Measurements from ENCODE around the gene PHF3. TPM values are rescaled to one million over a fixed set of nuclear protein-coding genes. Genes with fewer than 3 reads are reported as not detected.

The PHF3 gene
- total and polyA plus RNA-seq, 4 donors: 27.1 to 90.7 (median 63.4) TPM

GRCh38 chr6:63672582-63673129 is 37.1 kb downstream of the PHF3 start:
- DNase-seq (ENCODE audit: low read depth in 4 of 6, low spot score in 6 of 6): no peak

GRCh38 chr6:63673692-63674091 is 38.1 kb downstream of the PHF3 start:
- Histone ChIP-seq H3K27me3 (ENCODE audit: control insufficient read depth, insufficient read depth, low read length) (no peaks in the 10 kb centered on the region), H3K36me3 (ENCODE audit: control insufficient read depth, insufficient read depth, low read length) (no peaks in the 10 kb centered on the region), H3K27ac (ENCODE audit: low read depth, low read length) (no peak overlapping the region), H3K4me1 (ENCODE audit: control insufficient read depth, insufficient read depth, low read length) (no peaks in the 10 kb centered on the region), H3K4me3 (ENCODE audit: low read depth, low read length) (no peak overlapping the region), H3K9me3 (ENCODE audit: control insufficient read depth, insufficient read depth, low read length) (no peaks in the 10 kb centered on the region)
- WGBS (ENCODE audit: insufficient coverage): no CpG with 5 or more reads among the region's 2 CpGs
- no peak for DNase-seq (ENCODE audit: low read depth in 4 of 6, low spot score in 6 of 6)

More at GRCh38 chr6:63672582-63673129, 37.1 kb downstream of the PHF3 start:
- Histone ChIP-seq H3K27ac (ENCODE audit: low read depth, low read length) (no peak overlapping the region), H3K9me3 (ENCODE audit: control insufficient read depth, insufficient read depth, low read length) (no peaks in the 10 kb centered on the region), H3K27me3 (ENCODE audit: control insufficient read depth, insufficient read depth, low read length) (no peaks in the 10 kb centered on the region), H3K36me3 (ENCODE audit: control insufficient read depth, insufficient read depth, low read length) (no peaks in the 10 kb centered on the region), H3K4me1 (ENCODE audit: control insufficient read depth, insufficient read depth, low read length) (no peaks in the 10 kb centered on the region), H3K4me3 (ENCODE audit: low read depth, low read length) (no peak overlapping the region)
- 100% methylated on average over 1 of the region's 3 CpGs for WGBS (ENCODE audit: insufficient coverage)

GRCh38 chr6:63674635-63675034 is 39.0 kb downstream of the PHF3 start:
- Histone ChIP-seq H3K9me3 (ENCODE audit: control insufficient read depth, insufficient read depth, low read length) (no peaks in the 10 kb centered on the region), H3K27me3 (ENCODE audit: control insufficient read depth, insufficient read depth, low read length) (no peaks in the 10 kb centered on the region), H3K4me3 (ENCODE audit: low read depth, low read length) (no peak overlapping the region), H3K36me3 (ENCODE audit: control insufficient read depth, insufficient read depth, low read length) (no peaks in the 10 kb centered on the region), H3K4me1 (ENCODE audit: control insufficient read depth, insufficient read depth, low read length) (no peaks in the 10 kb centered on the region), H3K27ac (ENCODE audit: low read depth, low read length) (no peak overlapping the region)
- WGBS (ENCODE audit: insufficient coverage): no CpG with 5 or more reads among the region's 3 CpGs
- no peak for DNase-seq (ENCODE audit: low read depth in 4 of 6, low spot score in 6 of 6)

GRCh38 chr6:63675138-63675537 is 39.5 kb downstream of the PHF3 start:
- Histone ChIP-seq H3K27ac (ENCODE audit: low read depth, low read length) (no peak overlapping the region), H3K4me1 (ENCODE audit: control insufficient read depth, insufficient read depth, low read length) (no peaks in the 10 kb centered on the region), H3K4me3 (ENCODE audit: low read depth, low read length) (no peak overlapping the region), H3K9me3 (ENCODE audit: control insufficient read depth, insufficient read depth, low read length) (no peaks in the 10 kb centered on the region), H3K36me3 (ENCODE audit: control insufficient read depth, insufficient read depth, low read length) (no peaks in the 10 kb centered on the region), H3K27me3 (ENCODE audit: control insufficient read depth, insufficient read depth, low read length) (no peaks in the 10 kb centered on the region)
- no CpG with 5 or more reads among the region's 1 CpG for WGBS (ENCODE audit: insufficient coverage)
- DNase-seq (ENCODE audit: low read depth in 4 of 6, low spot score in 6 of 6): no peak

GRCh38 chr6:63676412-63677114 is 41.0 kb downstream of the PHF3 start:
- no peaks in the 10 kb centered on the region for H3K9me3 ChIP-seq (ENCODE audit: control insufficient read depth, insufficient read depth, low read length)
- 94% methylated on average over 3 of the region's 3 CpGs for WGBS (ENCODE audit: insufficient coverage)
- H3K27ac ChIP-seq (ENCODE audit: low read depth, low read length): no peak overlapping the region
- H3K4me3 ChIP-seq (ENCODE audit: low read depth, low read length): no peak overlapping the region
- H3K36me3 ChIP-seq (ENCODE audit: control insufficient read depth, insufficient read depth, low read length): no peaks in the 10 kb centered on the region
- no peak for DNase-seq (ENCODE audit: low read depth in 4 of 6, low spot score in 6 of 6)
- H3K27me3 ChIP-seq (ENCODE audit: control insufficient read depth, insufficient read depth, low read length): no peaks in the 10 kb centered on the region
- no peaks in the 10 kb centered on the region for H3K4me1 ChIP-seq (ENCODE audit: control insufficient read depth, insufficient read depth, low read length)

GRCh38 chr6:63677282-63677681 is 41.7 kb downstream of the PHF3 start:
- no peaks in the 10 kb centered on the region for H3K27me3 ChIP-seq (ENCODE audit: control insufficient read depth, insufficient read depth, low read length)
- H3K27ac ChIP-seq (ENCODE audit: low read depth, low read length): no peak overlapping the region
- no peak overlapping the region for H3K4me3 ChIP-seq (ENCODE audit: low read depth, low read length)
- WGBS (ENCODE audit: insufficient coverage): no CpG with 5 or more reads among the region's 1 CpG
- H3K9me3 ChIP-seq (ENCODE audit: control insufficient read depth, insufficient read depth, low read length): no peaks in the 10 kb centered on the region
- H3K36me3 ChIP-seq (ENCODE audit: control insufficient read depth, insufficient read depth, low read length): no peaks in the 10 kb centered on the region
- DNase-seq (ENCODE audit: low read depth in 4 of 6, low spot score in 6 of 6): no peak
- no peaks in the 10 kb centered on the region for H3K4me1 ChIP-seq (ENCODE audit: control insufficient read depth, insufficient read depth, low read length)

GRCh38 chr6:63683071-63683603 is 47.5 kb downstream of the PHF3 start:
- no peaks in the 10 kb centered on the region for H3K36me3 ChIP-seq (ENCODE audit: control insufficient read depth, insufficient read depth, low read length)
- no CpG with 5 or more reads among the region's 1 CpG for WGBS (ENCODE audit: insufficient coverage)

GRCh38 chr6:63685446-63686379 is 50.1 kb downstream of the PHF3 start:
- DNase-seq (ENCODE audit: low read depth in 4 of 6, low spot score in 6 of 6): no peak
- no peak overlapping the region for H3K27ac ChIP-seq (ENCODE audit: low read depth, low read length)
- no peaks in the 10 kb centered on the region for H3K36me3 ChIP-seq (ENCODE audit: control insufficient read depth, insufficient read depth, low read length)
- no peak overlapping the region for H3K4me3 ChIP-seq (ENCODE audit: low read depth, low read length)
- no peaks in the 10 kb centered on the region for H3K9me3 ChIP-seq (ENCODE audit: control insufficient read depth, insufficient read depth, low read length)
- H3K27me3 ChIP-seq (ENCODE audit: control insufficient read depth, insufficient read depth, low read length): no peaks in the 10 kb centered on the region
- 100% methylated on average over 1 of the region's 4 CpGs for WGBS (ENCODE audit: insufficient coverage)
- H3K4me1 ChIP-seq (ENCODE audit: control insufficient read depth, insufficient read depth, low read length): no peaks in the 10 kb centered on the region

More at GRCh38 chr6:63683071-63683603, 47.5 kb downstream of the PHF3 start:
- H3K4me1 ChIP-seq (ENCODE audit: control insufficient read depth, insufficient read depth, low read length): no peaks in the 10 kb centered on the region
- no peaks in the 10 kb centered on the region for H3K27me3 ChIP-seq (ENCODE audit: control insufficient read depth, insufficient read depth, low read length)
- no peak for DNase-seq (ENCODE audit: low read depth in 4 of 6, low spot score in 6 of 6)
- no peak overlapping the region for H3K4me3 ChIP-seq (ENCODE audit: low read depth, low read length)
- no peaks in the 10 kb centered on the region for H3K9me3 ChIP-seq (ENCODE audit: control insufficient read depth, insufficient read depth, low read length)
- H3K27ac ChIP-seq (ENCODE audit: low read depth, low read length): no peak overlapping the region

GRCh38 chr6:63689421-63689820 is 53.8 kb downstream of the PHF3 start:
- peak in 1 of 6 donors; percentile 6 for DNase-seq (ENCODE audit: low read depth in 4 of 6, low spot score in 6 of 6)
- no peaks in the 10 kb centered on the region for H3K36me3 ChIP-seq (ENCODE audit: control insufficient read depth, insufficient read depth, low read length)
- no peak overlapping the region for H3K4me3 ChIP-seq (ENCODE audit: low read depth, low read length)
- no CpG with 5 or more reads among the region's 2 CpGs for WGBS (ENCODE audit: insufficient coverage)
- H3K4me1 ChIP-seq (ENCODE audit: control insufficient read depth, insufficient read depth, low read length): no peaks in the 10 kb centered on the region
- H3K27ac ChIP-seq (ENCODE audit: low read depth, low read length): no peak overlapping the region
- H3K27me3 ChIP-seq (ENCODE audit: control insufficient read depth, insufficient read depth, low read length): no peaks in the 10 kb centered on the region
- no peaks in the 10 kb centered on the region for H3K9me3 ChIP-seq (ENCODE audit: control insufficient read depth, insufficient read depth, low read length)
